Transverse colon (tissue), 4 donors: ENCODE measurements around the gene DNAI1. TPM values are rescaled to one million over a fixed set of nuclear protein-coding genes. Genes with fewer than 3 reads are reported as not detected.
A peak's percentile ranks its signal among the peaks of the same experiment; 100 is the strongest.
"Not testable (repeated sequence)": the region's sequence is repeated elsewhere in the genome, so short reads cannot be mapped to it uniquely, and the experiment has no call there.

Experiments
- DNase-seq: peaks from one replicate; pipeline ENCODE4 v3.0.0-alpha.2; 2019
- H3K27ac ChIP-seq, 4 donors: fragments of 200-600 bp; sonication (generic); 2 replicates each; pipeline ENCODE4 v1.5.1; 2016 to 2018; ENCODE audit warnings: inconsistent platforms in 4 of 4
- H3K27me3 ChIP-seq: fragments of 200-600 bp; sonication (generic); 2 replicates; pipeline ENCODE4 v1.5.1; 2017; ENCODE audit warnings: inconsistent platforms
- H3K36me3 ChIP-seq, 4 donors: fragments of 200-600 bp; sonication (generic); 2 replicates each; pipeline ENCODE4 v1.5.1; 2017 to 2019; ENCODE audit warnings: inconsistent platforms in 4 of 4
- H3K4me1 ChIP-seq, 4 donors: fragments of 200-600 bp; sonication (generic); 2 replicates each; pipeline ENCODE4 v1.5.1; 2017 to 2020; ENCODE audit warnings: inconsistent platforms in 4 of 4
- H3K4me3 ChIP-seq, 4 donors: fragments of 200-600 bp; sonication (generic); 1 replicate in 1 of 4; 2 replicates in 3 of 4; pipeline versions ENCODE4 v1.5.1 to v1.6.1; 2017 to 2019; ENCODE audit warnings: inconsistent platforms in 4 of 4
- H3K9me3 ChIP-seq, 2 donors: fragments of 200-600 bp; sonication (generic); 2 replicates each; pipeline ENCODE4 v1.5.1; 2017 to 2019; ENCODE audit warnings: inconsistent platforms in 2 of 2
- EP300 ChIP-seq: sonication (generic); formaldehyde crosslinking; IDR thresholded peaks from one replicate; pipeline ENCODE4 v1.6.1; 2017; ENCODE audit warnings: antibody characterized with exemption, low read depth
- POLR2A ChIP-seq: fragments of 450-650 bp; IDR thresholded peaks from one replicate; pipeline ENCODE4 v1.6.1; 2016; ENCODE audit warnings: antibody characterized with exemption, mild to moderate bottlenecking, moderate library complexity
- POLR2AphosphoS5 ChIP-seq, 3 donors: sonication (generic); formaldehyde crosslinking; IDR thresholded peaks; one replicate each; pipeline ENCODE4 v1.6.1; 2016; ENCODE audit warnings: antibody characterized with exemption in 3 of 3
- WGBS, 2 donors: methylation state at CpG; one replicate each; pipeline ENCODE4 v1.1.5; 2018; ENCODE audit warnings: low coverage in 1 of 2; 5-methylcytosine and 5-hydroxymethylcytosine counted together
- in situ Hi-C, 4 donors: fragments of 200-750 bp; cut with MboI; loops; one replicate each; pipeline versions ENCODE4 v1.15.0 to v1.15.1; 2017; ENCODE audit warnings: low sequenced_read_pairs in 3 of 4, low pct_ligation_motif_present in 1 of 4, low pct_unique_long_range_greater_than_20kb in 1 of 4
- intact Hi-C: fragments of 100-400 bp; cut with DNase I; formaldehyde crosslinking; loops from one replicate; pipeline ENCODE4 v1.15.1; 2023; ENCODE audit warnings: low total_unique reads
- total RNA-seq, 4 donors: library from RNA; depleted of rRNA; stranded (reverse); fragments of >200 nt; gene quantifications; one replicate each; pipeline ENCODE4 v1.1.0, GENCODE V29; 2016
- TF ChIP-seq, protein P1 (sequence below), 5 experiments: fragments of 200-600 bp in 3 of 5; fragments of 450-650 bp in 2 of 5; sonication (generic) in 3 of 5; IDR thresholded peaks; 1 replicate in 2 of 5; 2 replicates in 3 of 5; pipeline ENCODE4 v1.5.1; 2016 to 2017; ENCODE audit warnings: antibody characterized with exemption in 5 of 5, inconsistent platforms in 3 of 5, mild to moderate bottlenecking in 2 of 5, moderate library complexity in 1 of 5

The DNAI1 gene
- total RNA-seq, 4 donors from 2014 or later, result not detected

DNA sequence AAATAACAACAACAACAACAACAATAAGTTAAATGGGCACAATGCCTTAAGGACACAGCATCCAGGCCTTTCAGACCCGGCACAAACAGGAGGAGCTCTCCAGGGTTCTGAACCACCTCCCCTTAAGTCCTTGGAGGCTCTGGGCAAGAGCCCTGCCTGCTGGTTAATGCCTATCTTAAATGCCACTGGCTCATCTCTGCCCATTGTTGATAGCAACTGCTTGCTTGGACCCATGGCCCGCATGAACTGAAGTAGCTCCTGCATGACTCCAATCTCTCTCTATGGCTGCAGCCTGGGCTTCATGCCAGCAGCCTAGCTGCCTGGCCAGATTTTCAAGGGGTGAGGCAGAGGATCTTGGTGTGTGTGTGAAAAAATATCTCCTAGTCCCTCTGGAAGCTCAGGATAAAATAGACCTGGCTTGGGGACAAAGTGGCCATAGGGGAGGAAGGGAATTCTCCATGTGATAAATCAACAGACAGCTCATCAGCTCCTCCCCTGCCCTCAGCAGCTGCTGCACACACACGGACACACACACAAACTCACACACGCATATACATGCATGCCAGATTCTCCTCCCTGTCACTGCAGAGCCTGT lies 27.7 kb upstream of the DNAI1 start:
- WGBS, 2 donors, result 25 to 33% methylated on average over 2 to 4 of the region's 4 CpGs
- intact Hi-C loops (no loop called here), in situ Hi-C loops (no loop called here)

DNA sequence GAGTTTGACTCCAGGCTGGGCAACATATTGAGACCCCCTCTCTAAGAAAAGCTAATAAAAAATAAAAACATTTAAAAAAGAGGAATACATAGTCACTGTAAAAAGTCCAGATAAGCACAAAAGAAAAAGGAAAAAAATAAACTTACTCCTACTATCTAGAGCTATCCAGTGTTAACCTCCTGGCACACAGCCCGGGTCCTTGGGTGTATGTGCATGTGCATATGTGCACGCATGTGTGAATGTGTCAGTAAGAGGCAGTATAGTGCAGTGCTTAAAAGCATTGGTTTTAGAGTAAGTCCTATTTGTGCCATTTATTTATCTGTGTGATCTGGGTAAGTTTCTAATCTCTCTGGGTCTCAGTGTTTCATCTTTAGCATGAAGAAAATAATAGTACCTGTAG lies 26.9 kb upstream of the DNAI1 start:
- H3K36me3 ChIP-seq, result no peaks in the 10 kb centered on the region
- in situ Hi-C loops (no loop called here), intact Hi-C loops (no loop called here)
- no peak for TF ChIP-seq EP300
- no peak for TF ChIP-seq POLR2AphosphoS5 (IDR thresholded peaks at IDR 0.05)
- TF ChIP-seq, protein P1, sequence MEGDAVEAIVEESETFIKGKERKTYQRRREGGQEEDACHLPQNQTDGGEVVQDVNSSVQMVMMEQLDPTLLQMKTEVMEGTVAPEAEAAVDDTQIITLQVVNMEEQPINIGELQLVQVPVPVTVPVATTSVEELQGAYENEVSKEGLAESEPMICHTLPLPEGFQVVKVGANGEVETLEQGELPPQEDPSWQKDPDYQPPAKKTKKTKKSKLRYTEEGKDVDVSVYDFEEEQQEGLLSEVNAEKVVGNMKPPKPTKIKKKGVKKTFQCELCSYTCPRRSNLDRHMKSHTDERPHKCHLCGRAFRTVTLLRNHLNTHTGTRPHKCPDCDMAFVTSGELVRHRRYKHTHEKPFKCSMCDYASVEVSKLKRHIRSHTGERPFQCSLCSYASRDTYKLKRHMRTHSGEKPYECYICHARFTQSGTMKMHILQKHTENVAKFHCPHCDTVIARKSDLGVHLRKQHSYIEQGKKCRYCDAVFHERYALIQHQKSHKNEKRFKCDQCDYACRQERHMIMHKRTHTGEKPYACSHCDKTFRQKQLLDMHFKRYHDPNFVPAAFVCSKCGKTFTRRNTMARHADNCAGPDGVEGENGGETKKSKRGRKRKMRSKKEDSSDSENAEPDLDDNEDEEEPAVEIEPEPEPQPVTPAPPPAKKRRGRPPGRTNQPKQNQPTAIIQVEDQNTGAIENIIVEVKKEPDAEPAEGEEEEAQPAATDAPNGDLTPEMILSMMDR (IDR thresholded peaks at IDR 0.05), result no peak
- TF ChIP-seq POLR2A, result no peak
- no peak overlapping the region for H3K4me3 ChIP-seq
- WGBS, 2 donors, result 91 to 92% methylated on average over 2 of the region's 2 CpGs
- H3K27me3 ChIP-seq, result no peaks in the 10 kb centered on the region
- H3K27ac ChIP-seq, result no peak overlapping the region
- H3K4me1 ChIP-seq, result peaks cover 0 to 20% (median 2%) of the 10 kb centered on the region in 4 donors
- no peak for DNase-seq
- no peaks in the 10 kb centered on the region for H3K9me3 ChIP-seq

More for the DNA sequence above, 27.7 kb upstream of the DNAI1 start:
- Histone ChIP-seq H3K4me3 (no peak overlapping the region), H3K36me3 (no peaks in the 10 kb centered on the region), H3K9me3 (no peaks in the 10 kb centered on the region), H3K27ac (no peak overlapping the region), H3K4me1 (peaks cover 0 to 20% (median 2%) of the 10 kb centered on the region in 4 donors), H3K27me3 (no peaks in the 10 kb centered on the region)
- DNase-seq, result peak; percentile 17
- TF ChIP-seq, protein P1 (IDR thresholded peaks at IDR 0.05), result no peak
- TF ChIP-seq EP300 (no peak), POLR2AphosphoS5 (IDR thresholded peaks at IDR 0.05) (no peak), POLR2A (no peak)

DNA sequence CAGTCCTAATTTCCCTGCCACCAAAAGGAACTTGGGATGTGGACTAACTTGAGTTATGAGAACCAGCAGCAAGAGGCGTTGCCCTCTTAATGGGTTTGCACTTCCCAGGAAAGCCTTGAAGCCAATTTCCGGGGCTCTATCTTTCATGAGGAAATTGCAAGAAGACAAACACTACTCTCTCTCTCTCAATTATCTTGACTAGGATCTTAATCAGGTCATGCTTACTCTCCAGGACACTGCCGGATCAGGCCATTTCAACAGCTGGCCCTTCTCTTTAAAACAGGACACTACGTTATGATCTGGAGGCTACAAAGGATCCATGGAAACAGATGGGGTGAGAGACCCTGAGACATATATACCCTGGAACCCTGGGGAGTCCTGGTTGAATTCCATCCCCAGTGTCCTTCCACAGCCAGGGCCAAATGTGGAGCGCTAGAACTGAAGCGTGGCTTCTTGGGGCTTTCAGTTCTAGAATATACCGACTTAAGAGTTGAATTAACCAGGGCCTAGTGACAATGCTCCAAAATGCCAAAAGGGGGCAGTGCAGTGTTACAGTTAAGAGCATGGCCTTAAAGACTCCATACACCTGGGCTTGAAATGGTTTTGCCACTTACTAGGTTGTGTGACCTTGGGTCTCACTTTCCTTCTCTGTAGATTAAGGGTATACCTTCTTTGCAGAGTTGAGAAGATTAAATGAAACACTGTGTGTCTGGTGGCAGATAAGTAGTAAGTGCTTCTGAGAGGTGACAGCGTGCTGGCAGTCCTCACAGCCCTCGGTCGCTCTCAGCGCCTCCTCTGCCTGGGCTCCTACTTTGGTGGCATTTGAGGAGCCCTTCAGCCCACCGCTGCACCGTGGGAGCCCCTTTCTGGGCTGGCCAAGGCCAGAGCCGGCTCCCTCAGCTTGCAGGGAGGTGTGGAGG lies 21.3 kb upstream of the DNAI1 start:
- no peak overlapping the region for H3K4me3 ChIP-seq
- H3K36me3 ChIP-seq, result no peaks in the 10 kb centered on the region
- intact Hi-C loops, result no loop called here
- peaks cover 0 to 7% (median 2%) of the 10 kb centered on the region in 4 donors for H3K4me1 ChIP-seq
- H3K27ac ChIP-seq, result no peak overlapping the region
- no peaks in the 10 kb centered on the region for H3K27me3 ChIP-seq
- DNase-seq, result peak; percentile 62
- 69 to 83% methylated on average over 5 to 14 of the region's 14 CpGs for WGBS, 2 donors
- no peaks in the 10 kb centered on the region for H3K9me3 ChIP-seq
- TF ChIP-seq, protein P1 (IDR thresholded peaks at IDR 0.05), result peak; percentile 68 to 78 (median 77)
- TF ChIP-seq EP300, result no peak
- in situ Hi-C loops, result loop anchor here in 1 of 4 donors (5.0 kb wide), 1 partner anchor 65 kb away; no protein-coding TSS in a partner anchor

DNA sequence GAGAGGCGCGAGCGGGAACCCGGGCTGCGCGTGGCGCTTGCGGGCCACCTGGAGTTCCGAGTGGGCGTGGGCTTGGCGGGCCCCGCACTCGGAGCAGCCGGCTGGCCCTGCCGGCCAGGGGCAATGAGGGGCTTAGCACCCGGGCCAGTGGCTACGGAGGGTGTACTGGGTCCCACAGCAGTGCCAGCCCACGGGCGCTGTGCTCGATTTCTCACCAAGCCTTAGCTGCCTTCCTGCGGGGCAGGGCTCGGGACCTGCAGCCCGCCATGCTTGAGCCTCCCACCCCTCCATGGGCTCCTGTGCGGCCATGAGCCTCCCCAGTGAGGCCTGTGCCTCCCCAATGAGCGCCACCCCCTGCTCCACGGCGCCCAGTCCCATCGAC lies 20.7 kb upstream of the DNAI1 start:
- H3K4me1 ChIP-seq, DNase-seq, H3K36me3 ChIP-seq, intact Hi-C loops, H3K27ac ChIP-seq, H3K27me3 ChIP-seq, H3K4me3 ChIP-seq, H3K9me3 ChIP-seq: not testable (repeated sequence)
- WGBS, 2 donors, result 96% methylated on average over 28 of the region's 28 CpGs; no CpG with 5 or more reads in 1 of the 2 donors
- in situ Hi-C loops, result loop anchor here in 1 of 4 donors (5.0 kb wide), 1 partner anchor 64 kb away; no protein-coding TSS in a partner anchor

DNA sequence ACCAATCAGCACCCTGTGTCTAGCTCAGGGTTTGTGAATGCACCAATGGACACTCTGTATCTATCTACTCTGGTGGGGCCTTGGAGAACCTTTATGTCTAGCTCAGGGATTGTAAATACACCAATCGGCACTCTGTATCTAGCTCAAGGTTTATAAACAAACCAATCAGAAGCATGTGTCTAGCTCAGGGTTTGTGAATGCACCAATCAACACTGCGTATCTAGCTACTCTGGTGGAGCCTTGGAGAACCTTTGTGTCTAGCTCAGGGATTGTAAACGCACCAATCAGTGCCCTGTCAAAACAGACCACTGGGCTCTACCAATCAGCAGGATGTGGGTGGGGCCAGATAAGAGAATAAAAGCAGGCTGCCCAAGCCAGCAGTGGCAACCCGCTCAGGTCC lies 20.1 kb upstream of the DNAI1 start:
- H3K27me3 ChIP-seq, H3K36me3 ChIP-seq, H3K9me3 ChIP-seq, intact Hi-C loops, H3K4me1 ChIP-seq, H3K27ac ChIP-seq, DNase-seq, H3K4me3 ChIP-seq: not testable (repeated sequence)
- WGBS, 2 donors, result 91% methylated on average over 4 of the region's 4 CpGs; no CpG with 5 or more reads in 1 of the 2 donors
- in situ Hi-C loops, result loop anchor here in 1 of 4 donors (5.0 kb wide), 1 partner anchor 64 kb away; no protein-coding TSS in a partner anchor
